SJSA1 (cell line): Measurements from ENCODE around the gene IER2. TPM values are rescaled to one million over a fixed set of nuclear protein-coding genes. Genes with fewer than 3 reads are reported as not detected.

Source experiments
- DNase-seq, 2 experiments: peaks; one replicate each; pipeline ENCODE4 v3.0.0-alpha.2; 2015 to 2020; ENCODE audit warnings: low spot score in 2 of 2, low read depth in 1 of 2
- H3K27ac ChIP-seq: fragments of 250-450 bp; sonication (Bioruptor Pico); 2 replicates; pipeline ENCODE4 v1.5.1; 2020; ENCODE audit warnings: mild to moderate bottlenecking, moderate library complexity
- H3K27me3 ChIP-seq: fragments of 250-450 bp; sonication (Bioruptor Pico); replicated peaks from 2 replicates; pipeline ENCODE4 v1.5.1; 2020; ENCODE audit warnings: mild to moderate bottlenecking, moderate library complexity
- H3K36me3 ChIP-seq: fragments of 250-450 bp; sonication (Bioruptor Pico); 2 replicates; pipeline ENCODE4 v1.5.1; 2020; ENCODE audit warnings: mild to moderate bottlenecking
- H3K4me1 ChIP-seq: fragments of 250-450 bp; sonication (Bioruptor Pico); replicated peaks from 2 replicates; pipeline ENCODE4 v1.6.1; 2021; ENCODE audit warnings: mild to moderate bottlenecking
- H3K4me3 ChIP-seq: fragments of 250-450 bp; sonication (Bioruptor Pico); 2 replicates; pipeline ENCODE4 v1.5.1; 2020; ENCODE audit warnings: mild to moderate bottlenecking
- H3K9me3 ChIP-seq: fragments of 250-450 bp; sonication (Bioruptor Pico); replicated peaks from 2 replicates; pipeline ENCODE4 v1.5.1; 2020; ENCODE audit warnings: mild to moderate bottlenecking
- total RNA-seq: library from RNA; depleted of rRNA; stranded (reverse); fragments of >200 nt; shearing (Covaris generic); gene quantifications from 2 replicates; pipeline ENCODE4 v1.2.3, GENCODE V29; 2014; rRNA removed

Gene IER2, protein sequence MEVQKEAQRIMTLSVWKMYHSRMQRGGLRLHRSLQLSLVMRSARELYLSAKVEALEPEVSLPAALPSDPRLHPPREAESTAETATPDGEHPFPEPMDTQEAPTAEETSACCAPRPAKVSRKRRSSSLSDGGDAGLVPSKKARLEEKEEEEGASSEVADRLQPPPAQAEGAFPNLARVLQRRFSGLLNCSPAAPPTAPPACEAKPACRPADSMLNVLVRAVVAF
- total RNA-seq: 12.3 and 25.5 TPM in 2 replicates

DNA sequence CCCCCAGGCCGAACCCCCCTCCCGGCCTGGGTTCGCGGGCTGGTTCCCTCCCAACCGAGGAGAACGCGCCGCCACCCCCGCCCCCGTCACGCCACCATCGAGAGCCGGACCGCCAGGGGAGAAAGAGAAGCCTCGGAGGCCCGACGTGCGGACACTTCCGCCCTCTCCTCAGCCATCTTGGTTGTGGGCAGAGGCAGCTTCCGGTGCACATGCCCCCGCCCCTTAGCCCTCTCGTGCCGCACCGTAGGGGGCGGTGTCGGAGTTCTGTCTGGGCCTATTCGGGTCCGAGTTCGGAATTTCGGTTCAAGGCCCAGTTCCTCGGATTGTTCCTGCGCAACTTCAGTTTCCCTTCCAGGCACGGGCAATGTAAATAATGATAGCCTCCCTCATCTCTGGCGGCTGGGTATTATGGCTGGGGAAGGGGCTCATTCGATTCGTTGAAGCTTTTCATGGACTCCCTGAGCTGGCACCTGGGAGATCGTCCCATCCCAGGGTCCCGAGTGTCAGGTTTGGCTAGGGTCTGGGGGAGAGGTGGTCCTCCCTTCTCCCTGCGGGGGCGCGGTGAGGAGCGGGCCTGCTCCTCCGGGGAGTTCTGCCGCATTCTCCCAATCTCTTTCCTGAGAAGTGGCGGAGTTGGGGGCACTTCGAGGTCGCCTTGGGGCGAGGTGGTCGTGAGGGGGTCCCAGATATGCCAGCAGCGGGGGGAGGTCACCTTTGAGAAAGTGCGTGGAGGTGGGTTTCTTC is at the start of gene IER2, which contains the start of gene STX10:
IER2 (plus strand) TSS at position 225 of the 744 bp plus-strand sequence. CDS start 2,776 bp downstream, outside the sequence.
STX10 (minus strand) TSS at position 189 of the 744 bp plus-strand sequence. CDS start 202 bp downstream, outside the sequence.
- DNase-seq: peak; percentile 93 to 96
- peak within 1 kb of the TSS; percentile 70 for H3K27ac ChIP-seq
- H3K4me3 ChIP-seq: peak within 1 kb of the TSS; percentile 76
- H3K36me3 ChIP-seq: peaks cover 31% of the 10 kb centered on the region
- H3K9me3 ChIP-seq: no peaks in the 10 kb centered on the region; the same call in 1 of the 2 replicates
- H3K4me1 ChIP-seq: peaks cover 22% of the 10 kb centered on the region
- H3K27me3 ChIP-seq: no peaks in the 10 kb centered on the region

GRCh38 chr19:13100841-13101589 is 49.2 kb upstream of the IER2 start:
- Histone ChIP-seq H3K27me3 (no peaks in the 10 kb centered on the region), H3K27ac (no peak overlapping the region), H3K4me1 (no peaks in the 10 kb centered on the region), H3K9me3 (no peaks in the 10 kb centered on the region), H3K4me3 (no peak overlapping the region), H3K36me3 (peaks cover 9% of the 10 kb centered on the region; the same call in 1 of the 2 replicates)
- DNase-seq: no peak

- H3K27ac ChIP-seq: no peak overlapping the region
- no peaks in the 10 kb centered on the region for H3K9me3 ChIP-seq
- DNase-seq: no peak
- H3K36me3 ChIP-seq: peaks cover 9% of the 10 kb centered on the region; the same call in 1 of the 2 replicates
- no peak overlapping the region for H3K4me3 ChIP-seq
- no peaks in the 10 kb centered on the region for H3K4me1 ChIP-seq
- H3K27me3 ChIP-seq: no peaks in the 10 kb centered on the region
Observed at GRCh38 chr19:13101590-13102415, 48.4 kb upstream of the IER2 start.

GRCh38 chr19:13102416-13102665 is 47.9 kb upstream of the IER2 start:
- Histone ChIP-seq H3K4me1 (no peaks in the 10 kb centered on the region), H3K9me3 (no peaks in the 10 kb centered on the region), H3K4me3 (no peak overlapping the region), H3K36me3 (peaks cover 9% of the 10 kb centered on the region), H3K27me3 (no peaks in the 10 kb centered on the region), H3K27ac (no peak overlapping the region)
- DNase-seq: no peak

DNA sequence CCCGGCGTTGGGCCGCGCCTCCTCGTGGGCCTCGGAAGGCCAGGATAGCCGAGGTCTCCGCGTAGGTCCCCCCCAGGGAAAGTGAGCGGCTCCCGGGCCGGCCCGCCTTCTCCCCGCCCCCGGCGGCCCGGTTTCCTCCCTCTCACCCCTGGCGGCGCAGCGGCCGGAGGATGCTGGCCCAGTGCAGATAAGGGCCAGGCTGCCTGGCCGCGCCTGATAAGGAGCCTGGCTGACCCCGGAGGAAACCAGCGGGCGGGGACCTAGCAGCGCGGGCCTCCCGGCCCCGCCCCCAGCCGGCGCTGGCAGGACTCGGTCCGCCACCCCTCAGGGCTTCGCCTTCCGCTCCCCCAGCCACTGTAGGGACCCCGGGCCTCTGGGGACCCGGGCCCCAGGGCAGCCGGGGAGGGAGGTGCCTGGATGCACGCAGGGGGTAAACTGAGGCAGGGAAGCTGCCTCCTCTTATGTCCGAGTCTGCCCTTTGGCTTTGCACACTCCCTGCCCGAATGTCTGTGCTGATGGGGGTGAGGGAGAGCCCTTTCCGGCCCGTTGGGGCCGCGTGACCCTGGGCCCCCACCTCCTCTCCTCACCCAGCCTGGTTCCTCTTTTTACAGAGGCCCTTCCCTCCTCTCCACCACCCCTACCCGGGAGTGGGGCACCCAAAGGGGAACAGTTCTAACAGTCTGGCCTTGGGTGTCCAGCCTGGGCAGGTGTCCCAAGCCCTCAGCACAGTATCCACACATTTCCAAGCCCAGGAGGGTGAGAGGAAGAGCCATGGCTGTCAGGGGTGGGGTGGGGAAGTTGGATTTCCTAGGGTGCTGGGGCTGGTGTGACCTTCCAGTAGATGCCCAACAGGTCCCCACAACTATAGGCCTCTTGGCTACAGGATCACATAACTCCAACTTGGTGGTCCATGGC is 47.3 kb upstream of the IER2 start, which contains the start of gene LYL1:
LYL1 (minus strand) TSS at position 193 of the 915 bp plus-strand sequence. CDS start 1,687 bp downstream, outside the sequence.
- DNase-seq: no peak
- Histone ChIP-seq H3K27ac (no peak within 1 kb of the TSS), H3K27me3 (no peaks in the 10 kb centered on the region), H3K4me3 (no peak within 1 kb of the TSS), H3K36me3 (peaks cover 13% of the 10 kb centered on the region), H3K9me3 (no peaks in the 10 kb centered on the region), H3K4me1 (no peaks in the 10 kb centered on the region)

DNA sequence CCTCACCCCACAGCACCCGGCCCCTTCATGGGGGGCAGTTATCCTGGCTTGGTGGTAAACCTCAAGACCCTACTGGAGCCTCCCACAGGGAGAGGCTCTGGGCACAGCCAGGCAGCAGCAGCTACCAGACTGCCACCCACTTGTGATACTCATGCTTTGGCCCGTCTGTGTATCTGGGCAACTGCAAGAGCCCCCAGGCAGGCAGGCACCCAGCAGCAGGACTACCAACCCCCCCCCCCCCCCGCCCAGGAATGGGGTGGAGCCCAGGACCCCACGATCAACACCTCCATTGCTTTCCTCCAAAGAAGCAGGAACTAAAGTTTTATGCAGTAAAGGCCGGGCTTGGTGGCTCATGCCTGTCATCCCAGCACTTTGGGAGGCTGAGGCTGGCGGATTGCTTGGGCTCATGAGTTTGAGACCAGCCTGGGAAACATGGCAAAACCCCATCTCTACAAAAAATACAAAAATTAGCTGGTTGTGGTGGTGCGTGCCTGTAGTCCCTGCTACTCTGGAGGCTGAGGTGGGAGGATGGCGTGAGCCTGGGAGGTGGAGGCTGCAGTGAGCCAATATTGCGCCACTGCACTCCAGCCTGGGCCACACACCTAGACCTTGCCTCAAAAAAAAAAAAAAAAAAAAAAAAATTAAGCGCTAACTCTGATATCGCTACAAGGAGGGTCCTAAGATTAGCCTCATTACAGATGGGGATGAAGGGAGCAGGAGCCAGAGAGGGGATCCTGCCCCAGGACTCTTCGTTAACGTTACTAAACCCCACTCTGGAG is 46.4 kb upstream of the IER2 start:
- H3K4me3 ChIP-seq: no peak overlapping the region
- H3K36me3 ChIP-seq: peaks cover 13% of the 10 kb centered on the region
- H3K27me3 ChIP-seq: no peaks in the 10 kb centered on the region
- H3K27ac ChIP-seq: no peak overlapping the region
- DNase-seq: no peak
- H3K4me1 ChIP-seq: no peaks in the 10 kb centered on the region
- no peaks in the 10 kb centered on the region for H3K9me3 ChIP-seq

- no peak for DNase-seq
- H3K27me3 ChIP-seq: no peaks in the 10 kb centered on the region
- H3K4me3 ChIP-seq: no peak overlapping the region
- peaks cover 18% of the 10 kb centered on the region for H3K36me3 ChIP-seq
- no peaks in the 10 kb centered on the region for H3K4me1 ChIP-seq
- no peaks in the 10 kb centered on the region for H3K9me3 ChIP-seq
- no peak overlapping the region for H3K27ac ChIP-seq
Observed at GRCh38 chr19:13104360-13104847, 45.8 kb upstream of the IER2 start.

GRCh38 chr19:13104848-13105711 is 45.1 kb upstream of the IER2 start:
- Histone ChIP-seq H3K4me1 (no peaks in the 10 kb centered on the region), H3K27ac (no peak overlapping the region), H3K36me3 (peaks cover 24% of the 10 kb centered on the region), H3K27me3 (no peaks in the 10 kb centered on the region), H3K9me3 (no peaks in the 10 kb centered on the region), H3K4me3 (no peak overlapping the region)
- no peak for DNase-seq

- no peaks in the 10 kb centered on the region for H3K27me3 ChIP-seq
- no peak overlapping the region for H3K4me3 ChIP-seq
- no peak for DNase-seq
- no peaks in the 10 kb centered on the region for H3K4me1 ChIP-seq
- H3K9me3 ChIP-seq: no peaks in the 10 kb centered on the region
- H3K36me3 ChIP-seq: peaks cover 52% of the 10 kb centered on the region
- H3K27ac ChIP-seq: no peak overlapping the region
Observed at GRCh38 chr19:13109361-13110098, 40.7 kb upstream of the IER2 start.

DNA sequence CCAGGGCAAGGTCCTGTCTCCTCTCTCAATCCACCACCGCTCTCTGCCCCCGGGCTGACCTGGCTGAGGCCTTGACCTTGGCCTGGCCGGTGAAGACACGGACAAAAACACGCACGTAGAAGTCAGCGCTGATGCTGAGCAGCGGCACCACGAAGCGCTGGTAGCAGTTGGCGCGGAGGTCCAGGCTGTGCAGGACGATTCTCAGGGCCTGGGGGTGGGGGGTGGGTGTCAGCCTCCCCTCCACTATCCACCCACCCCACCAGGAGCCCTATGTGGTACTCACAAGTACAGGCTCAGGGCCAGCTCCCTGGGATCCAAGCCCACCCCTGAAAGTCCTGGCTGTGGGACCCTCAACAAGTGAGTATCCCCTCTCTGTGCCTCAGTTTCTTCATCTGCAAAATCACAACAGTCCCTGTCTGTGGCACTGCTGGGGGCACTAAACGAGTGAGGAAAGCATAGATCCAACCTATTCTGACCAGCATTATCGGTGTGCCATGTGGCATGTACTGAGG is 40.1 kb upstream of the IER2 start:
- no peaks in the 10 kb centered on the region for H3K9me3 ChIP-seq
- H3K4me3 ChIP-seq: no peak overlapping the region
- H3K27me3 ChIP-seq: no peaks in the 10 kb centered on the region
- no peak overlapping the region for H3K27ac ChIP-seq
- H3K4me1 ChIP-seq: peaks cover 3% of the 10 kb centered on the region
- peaks cover 52% of the 10 kb centered on the region for H3K36me3 ChIP-seq
- no peak for DNase-seq
